ENCODE data around the gene BCAP31.

- no peak for TF ChIP-seq ARNTL (CRISPR knock-in tag; IDR thresholded peaks at IDR 0.05; ENCODE audit: borderline replicate concordance, low read depth)
- no peak for TF ChIP-seq POU6F1 (CRISPR knock-in tag; IDR thresholded peaks at IDR 0.05; ENCODE audit: borderline replicate concordance, low read depth)
- TF ChIP-seq SNAI2 (CRISPR knock-in tag; IDR thresholded peaks at IDR 0.05), result no peak
- no peak for TF ChIP-seq RARB (CRISPR knock-in tag; IDR thresholded peaks at IDR 0.05)
- no peak for TF ChIP-seq PATZ1 (CRISPR knock-in tag; IDR thresholded peaks at IDR 0.05; ENCODE audit: borderline replicate concordance)
- TF ChIP-seq CREB5 (CRISPR knock-in tag; IDR thresholded peaks at IDR 0.05; ENCODE audit: low read depth), result no peak
- TF ChIP-seq ZNF8 (CRISPR knock-in tag; IDR thresholded peaks at IDR 0.05), result no peak
- TF ChIP-seq TOX (CRISPR knock-in tag; IDR thresholded peaks at IDR 0.05; ENCODE audit: borderline replicate concordance), result no peak
- no peak for TF ChIP-seq PPARA (CRISPR knock-in tag; IDR thresholded peaks at IDR 0.05; ENCODE audit: borderline replicate concordance)
- TF ChIP-seq ZFP3 (CRISPR knock-in tag; IDR thresholded peaks at IDR 0.05), result no peak
- no peak for TF ChIP-seq ISL1 (CRISPR knock-in tag; IDR thresholded peaks at IDR 0.05)
- no peak for TF ChIP-seq CSDC2 (CRISPR knock-in tag; IDR thresholded peaks at IDR 0.05)
Observed at GRCh38 chrX:153771415-153772315, 47.5 kb upstream of the BCAP31 start.
